Thyroid gland (tissue), 4 donors: ENCODE results near the gene THAP7. TPM values are rescaled to one million over a fixed set of nuclear protein-coding genes. Genes with fewer than 3 reads are reported as not detected.
A peak's percentile ranks its signal among the peaks of the same experiment; 100 is the strongest.

ENCODE experiments used
- DNase-seq, 2 donors: peaks; one replicate each; pipeline ENCODE4 v3.0.0-alpha.2; 2019
- H3K27ac ChIP-seq, 3 donors: fragments of 200-600 bp; sonication (generic); 1 replicate in 2 of 3; 2 replicates in 1 of 3; pipeline ENCODE4 v1.5.1; 2016 to 2019; ENCODE audit warnings: mild to moderate bottlenecking in 1 of 3, moderate library complexity in 1 of 3
- H3K27me3 ChIP-seq: fragments of 200-600 bp; sonication (generic); one replicate; pipeline ENCODE4 v1.5.1; 2019
- H3K36me3 ChIP-seq, 2 donors: fragments of 200-600 bp; sonication (generic); one replicate each; pipeline ENCODE4 v1.5.1; 2016 to 2019
- H3K4me1 ChIP-seq, 2 donors: fragments of 200-600 bp; sonication (generic); one replicate each; pipeline ENCODE4 v1.5.1; 2017 to 2019
- H3K4me3 ChIP-seq, 3 donors: fragments of 200-600 bp; sonication (generic); replicated peaks in 1 of 3; 1 replicate in 2 of 3; 2 replicates in 1 of 3; pipeline ENCODE4 v1.5.1; 2016; ENCODE audit warnings: mild to moderate bottlenecking in 1 of 3
- H3K9me3 ChIP-seq: fragments of 200-600 bp; sonication (generic); one replicate; pipeline ENCODE4 v1.5.1; 2017
- CTCF ChIP-seq, 6 experiments: fragments of 200-600 bp in 3 of 6; fragments of 450-650 bp in 3 of 6; sonication (generic) in 3 of 6; IDR thresholded peaks; one replicate each; pipeline ENCODE4 v1.5.1; 2016 to 2019; ENCODE audit warnings: antibody characterized with exemption in 6 of 6, mild to moderate bottlenecking in 2 of 6, inconsistent platforms in 1 of 6, moderate library complexity in 1 of 6
- POLR2A ChIP-seq, 2 donors: fragments of 450-650 bp; IDR thresholded peaks; one replicate each; pipeline ENCODE4 v1.6.1; 2017; ENCODE audit warnings: antibody characterized with exemption in 2 of 2, mild to moderate bottlenecking in 2 of 2, moderate library complexity in 1 of 2
- WGBS, 2 donors: methylation state at CpG; one replicate each; pipeline ENCODE4 v1.1.5; 2017; 5-methylcytosine and 5-hydroxymethylcytosine counted together
- intact Hi-C: fragments of 100-400 bp; cut with DNase I; formaldehyde crosslinking; loops from one replicate; pipeline ENCODE4 v1.15.1; 2023
- total RNA-seq, 4 donors: library from RNA; depleted of rRNA; stranded (reverse); fragments of >200 nt; gene quantifications; one replicate each; pipeline ENCODE4 v1.2.3, GENCODE V29; 2016

Gene THAP7
- total RNA-seq, 4 donors from 2014 or later, result 51.0 to 75.0 (median 58.9) TPM

GRCh38 chr22:20982563-20982882, 19.4 kb downstream of the THAP7 start:
- Histone ChIP-seq H3K27ac (peak overlapping the region in 2 of 3 donors; percentile 76 to 84), H3K36me3 (peaks cover 3 to 12% of the 10 kb centered on the region in 2 donors), H3K4me3 (peak overlapping the region; percentile 81 to 94 (median 83)), H3K9me3 (no peaks in the 10 kb centered on the region), H3K27me3 (no peaks in the 10 kb centered on the region), H3K4me1 (peaks cover 21 to 25% of the 10 kb centered on the region in 2 donors)
- WGBS, 2 donors, result 1 to 2% methylated on average over 7 to 11 of the region's 12 CpGs
- no peak for DNase-seq
- intact Hi-C loops, result no loop called here
- TF ChIP-seq POLR2A (IDR thresholded peaks at IDR 0.05) (no peak), CTCF (IDR thresholded peaks at IDR 0.05) (no peak)

GRCh38 chr22:20981787-20982562, 19.9 kb downstream of the THAP7 start, which contains the start of gene LZTR1:
TSS of gene LZTR1 (plus strand) at chr22:20982297. CDS start at chr22:20982372, 75 bp downstream.
- DNase-seq, result peak; percentile 75 to 79
- intact Hi-C loops, result no loop called here

GRCh38 chr22:20980938-20981722, 20.8 kb downstream of the THAP7 start:
- TF ChIP-seq POLR2A (IDR thresholded peaks at IDR 0.05) (no peak), CTCF (IDR thresholded peaks at IDR 0.05) (no peak)
- Histone ChIP-seq H3K4me1 (peaks cover 21 to 25% of the 10 kb centered on the region in 2 donors), H3K4me3 (peak overlapping the region; percentile 81 to 94 (median 83)), H3K9me3 (no peaks in the 10 kb centered on the region), H3K36me3 (peaks cover 0 to 6% of the 10 kb centered on the region in 2 donors), H3K27me3 (no peaks in the 10 kb centered on the region), H3K27ac (peak overlapping the region; percentile 71 to 84 (median 76))
- WGBS, 2 donors, result 67 to 77% methylated on average over 10 of the region's 10 CpGs
- DNase-seq, result no peak
- intact Hi-C loops, result no loop called here

More at GRCh38 chr22:20981787-20982562, 19.9 kb downstream of the THAP7 start, which contains the start of gene LZTR1:
- Histone ChIP-seq H3K4me1 (peaks cover 21 to 25% of the 10 kb centered on the region in 2 donors), H3K27me3 (no peaks in the 10 kb centered on the region), H3K27ac (peak within 1 kb of the TSS; percentile 71 to 84 (median 76)), H3K36me3 (peaks cover 0 to 9% of the 10 kb centered on the region in 2 donors), H3K9me3 (no peaks in the 10 kb centered on the region), H3K4me3 (peak within 1 kb of the TSS; percentile 81 to 94 (median 83))
- TF ChIP-seq CTCF (IDR thresholded peaks at IDR 0.05) (peak in 3 of 6 experiments; percentile 23 to 45 (median 45)), POLR2A (IDR thresholded peaks at IDR 0.05) (peak; percentile 33 to 92)
- WGBS, 2 donors, result 1% methylated on average over 13 to 24 of the region's 87 CpGs

- H3K27ac ChIP-seq, result no peak overlapping the region
Measured at GRCh38 chr22:20980523-20980922, 21.4 kb downstream of the THAP7 start.

More at GRCh38 chr22:20980523-20980922, 21.4 kb downstream of the THAP7 start:
- no peaks in the 10 kb centered on the region for H3K36me3 ChIP-seq
- no peaks in the 10 kb centered on the region for H3K27me3 ChIP-seq
- TF ChIP-seq CTCF (IDR thresholded peaks at IDR 0.05), result no peak
- TF ChIP-seq POLR2A (IDR thresholded peaks at IDR 0.05), result no peak
- H3K9me3 ChIP-seq, result no peaks in the 10 kb centered on the region
- intact Hi-C loops, result no loop called here
- peaks cover 21 to 25% of the 10 kb centered on the region in 2 donors for H3K4me1 ChIP-seq
- DNase-seq, result no peak
- WGBS, 2 donors, result 89 to 93% methylated on average over 4 of the region's 4 CpGs
- H3K4me3 ChIP-seq, result no peak overlapping the region
